GM23248 (cell line): ENCODE results near the gene ANXA3.
"Not testable (repeated sequence)": the region's sequence is repeated elsewhere in the genome, so short reads cannot be mapped to it uniquely, and the experiment has no call there.

ENCODE experiments used
- EZH2 ChIP-seq: fragments of 200-600 bp; sonication (generic); IDR thresholded peaks from 2 replicates; pipeline ENCODE4 v1.6.1; 2018; ENCODE audit warnings: antibody characterized with exemption, mild to moderate bottlenecking; ENCODE audit not compliant: insufficient read depth, poor library complexity, severe bottlenecking
- EZH2phosphoT487 ChIP-seq: fragments of 200-600 bp; sonication (generic); IDR thresholded peaks from 2 replicates; pipeline ENCODE4 v1.6.1; 2018; ENCODE audit warnings: antibody characterized with exemption, moderate library complexity, mild to moderate bottlenecking, low read depth; ENCODE audit not compliant: insufficient read depth

- not testable (repeated sequence) for TF ChIP-seq EZH2phosphoT487, EZH2
These were observed 45.3 kb upstream of the ANXA3 start for GRCh38 chr4:78506260-78506659.
